RWPE1 (cell line): ENCODE results near the gene BACE1-AS.

Experiments
- CTCF ChIA-PET: fragments of 350-600 bp; sonication (Branson Sonifier 250); formaldehyde crosslinking; extraction: SDS; loops from one replicate; lab custom pipeline; 2021; lab: Yijun Ruan, JAX
- POLR2A ChIA-PET: fragments of 400-600 bp; formaldehyde crosslinking; extraction: SDS; loops from one replicate; lab custom pipeline; 2020; ENCODE audit warnings: antibody characterized with exemption; ENCODE audit not compliant: low non-redundant PET; lab: Yijun Ruan, JAX
- DNase-seq: peaks from one replicate; pipeline ENCODE4 v3.0.0; 2012; ENCODE audit warnings: low spot score
- H3K27ac ChIP-seq: fragments of 450-650 bp; 2 replicates; pipeline ENCODE4 v1.5.1; 2017
- CTCF ChIP-seq: fragments of 450-650 bp; conservative IDR thresholded peaks from 2 replicates; pipeline ENCODE4 v1.5.1; 2017; ENCODE audit warnings: low read depth, mild to moderate bottlenecking

Gene BACE1-AS

DNA sequence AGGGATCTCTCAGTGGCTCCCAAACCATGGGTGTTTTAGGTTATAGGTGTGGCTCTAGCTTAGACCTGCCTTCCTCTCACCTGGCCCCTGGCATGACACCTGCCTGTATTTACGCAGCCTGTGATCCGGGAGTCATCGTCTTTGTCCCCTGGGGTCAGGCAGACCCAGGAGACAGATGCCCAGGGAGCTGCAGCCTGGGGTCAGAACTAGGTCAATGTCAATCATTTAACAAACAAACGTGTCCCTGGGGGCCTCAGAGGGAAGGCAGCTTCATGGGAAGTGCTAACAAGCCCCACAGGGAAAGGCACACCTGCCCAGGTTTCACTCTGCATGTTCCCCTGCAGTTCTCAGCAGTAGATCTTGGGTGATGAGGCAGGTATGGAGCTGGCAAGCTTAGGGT is 12.0 kb downstream of the BACE1-AS start:
- DNase-seq: no peak
- TF ChIP-seq CTCF: no peak
- CTCF ChIA-PET: no interaction called here

GRCh38 chr11:117303646-117304315 is 12.6 kb downstream of the BACE1-AS start:
- DNase-seq: no peak
- CTCF ChIA-PET: interaction anchor here (0.6 kb wide), 1 partner anchor 10 kb away, joined by 6 read pairs; no protein-coding TSS in a partner anchor
- TF ChIP-seq CTCF: no peak

More for the DNA sequence above, 12.0 kb downstream of the BACE1-AS start:
- POLR2A ChIA-PET: no interaction called here
- H3K27ac ChIP-seq: no peak overlapping the region

GRCh38 chr11:117305145-117305544 is 14.0 kb downstream of the BACE1-AS start:
- ChIA-PET CTCF (interaction anchor here (0.7 kb wide), 1 partner anchor 512 kb away, joined by 3 read pairs; no protein-coding TSS in a partner anchor), POLR2A (no interaction called here)
- no peak overlapping the region for H3K27ac ChIP-seq
- DNase-seq: no peak
- TF ChIP-seq CTCF: no peak

More at GRCh38 chr11:117303646-117304315, 12.6 kb downstream of the BACE1-AS start:
- H3K27ac ChIP-seq: no peak overlapping the region
- POLR2A ChIA-PET: no interaction called here

DNA sequence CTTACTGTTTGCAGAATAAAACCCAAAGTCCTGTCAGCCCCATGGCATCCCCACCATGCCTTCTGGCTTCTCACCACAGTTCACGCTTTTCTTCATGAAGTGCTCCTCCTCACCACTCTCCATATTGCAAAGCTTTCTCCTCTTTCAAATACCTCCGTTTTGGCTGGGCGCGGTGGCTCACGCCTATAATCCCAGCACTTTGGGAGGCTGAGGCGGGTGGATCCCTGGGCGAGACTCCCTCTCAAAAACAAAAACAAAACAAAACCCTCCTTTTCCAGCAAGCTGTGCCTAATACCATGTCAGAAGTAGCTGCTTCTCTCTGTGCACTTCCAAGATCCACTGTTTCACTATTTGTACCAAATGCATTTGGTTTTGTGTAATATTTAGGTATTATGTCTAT is 18.2 kb downstream of the BACE1-AS start:
- no peak for DNase-seq
- ChIA-PET POLR2A (no interaction called here), CTCF (no interaction called here)
- no peak for TF ChIP-seq CTCF
- H3K27ac ChIP-seq: no peak overlapping the region

- CTCF ChIA-PET: interaction anchor here (0.6 kb wide), 1 partner anchor 298 kb away, joined by 4 read pairs; no protein-coding TSS in a partner anchor
- no peak for TF ChIP-seq CTCF
- no peak overlapping the region for H3K27ac ChIP-seq
- POLR2A ChIA-PET: no interaction called here
- no peak for DNase-seq
Measured at GRCh38 chr11:117313091-117313490, 21.9 kb downstream of the BACE1-AS start.

- DNase-seq: no peak
- TF ChIP-seq CTCF: no peak
- ChIA-PET CTCF (no interaction called here), POLR2A (no interaction called here)
- peak overlapping the region; percentile 65 for H3K27ac ChIP-seq
Measured at GRCh38 chr11:117313828-117314768, 23.0 kb downstream of the BACE1-AS start.
